Neural cell (in vitro differentiated cells): ENCODE measurements around the gene BNC2.

Experiments used
- EP300 ChIP-seq: fragments of 450-650 bp; conservative IDR thresholded peaks from 2 replicates; pipeline ENCODE4 v1.6.1; 2014; ENCODE audit warnings: antibody characterized with exemption, mild to moderate bottlenecking, moderate library complexity; ENCODE audit not compliant: poor library complexity, severe bottlenecking
- EZH2 ChIP-seq: fragments of 200-600, 300-800 bp; shearing (Covaris generic), sonication (generic); IDR thresholded peaks from 2 replicates; pipeline ENCODE4 v1.6.1; 2014; ENCODE audit warnings: antibody characterized with exemption, low read length, borderline replicate concordance, mild to moderate bottlenecking; ENCODE audit not compliant: insufficient read depth, poor library complexity, severe bottlenecking
- POLR2AphosphoS5 ChIP-seq: IDR thresholded peaks from 2 replicates; pipeline ENCODE4 v1.6.1; 2012
- TAF1 ChIP-seq: IDR thresholded peaks from 2 replicates; pipeline ENCODE4 v1.6.1; 2012; ENCODE audit warnings: low read depth
- TF ChIP-seq, protein P1 (sequence below): fragments of 450-650 bp; IDR thresholded peaks from 2 replicates; pipeline ENCODE4 v1.5.1; 2014; ENCODE audit warnings: antibody characterized with exemption, mild to moderate bottlenecking, moderate library complexity; ENCODE audit not compliant: poor library complexity, severe bottlenecking
- TF ChIP-seq, protein P2 (sequence below): IDR thresholded peaks from 2 replicates; pipeline ENCODE4 v1.6.1; 2012; ENCODE audit warnings: borderline replicate concordance

DNA sequence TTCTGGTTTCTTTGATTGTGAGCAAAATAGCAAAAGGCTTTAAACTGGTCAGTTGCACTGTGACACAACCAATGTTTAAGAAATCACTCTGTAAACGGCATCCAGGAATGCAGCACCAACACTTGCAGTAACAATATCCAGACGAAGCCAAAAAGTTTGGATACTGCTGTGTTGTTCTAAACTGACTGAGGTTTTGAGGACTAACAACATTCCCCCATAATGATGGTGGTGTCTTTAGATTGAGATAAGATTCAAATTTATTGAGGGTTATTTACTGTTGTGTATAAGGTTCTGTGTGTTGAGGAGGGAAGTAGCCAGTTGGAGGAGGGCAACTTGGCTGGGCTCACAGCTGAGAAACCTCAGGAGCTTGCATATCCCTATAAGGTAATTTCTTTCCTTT lies 353.6 kb downstream of the BNC2 start:
- TF ChIP-seq, protein P1, sequence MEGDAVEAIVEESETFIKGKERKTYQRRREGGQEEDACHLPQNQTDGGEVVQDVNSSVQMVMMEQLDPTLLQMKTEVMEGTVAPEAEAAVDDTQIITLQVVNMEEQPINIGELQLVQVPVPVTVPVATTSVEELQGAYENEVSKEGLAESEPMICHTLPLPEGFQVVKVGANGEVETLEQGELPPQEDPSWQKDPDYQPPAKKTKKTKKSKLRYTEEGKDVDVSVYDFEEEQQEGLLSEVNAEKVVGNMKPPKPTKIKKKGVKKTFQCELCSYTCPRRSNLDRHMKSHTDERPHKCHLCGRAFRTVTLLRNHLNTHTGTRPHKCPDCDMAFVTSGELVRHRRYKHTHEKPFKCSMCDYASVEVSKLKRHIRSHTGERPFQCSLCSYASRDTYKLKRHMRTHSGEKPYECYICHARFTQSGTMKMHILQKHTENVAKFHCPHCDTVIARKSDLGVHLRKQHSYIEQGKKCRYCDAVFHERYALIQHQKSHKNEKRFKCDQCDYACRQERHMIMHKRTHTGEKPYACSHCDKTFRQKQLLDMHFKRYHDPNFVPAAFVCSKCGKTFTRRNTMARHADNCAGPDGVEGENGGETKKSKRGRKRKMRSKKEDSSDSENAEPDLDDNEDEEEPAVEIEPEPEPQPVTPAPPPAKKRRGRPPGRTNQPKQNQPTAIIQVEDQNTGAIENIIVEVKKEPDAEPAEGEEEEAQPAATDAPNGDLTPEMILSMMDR: no peak
- TF ChIP-seq EZH2 (no peak), EP300 (no peak), TAF1 (no peak), POLR2AphosphoS5 (no peak)
- TF ChIP-seq, protein P2, sequence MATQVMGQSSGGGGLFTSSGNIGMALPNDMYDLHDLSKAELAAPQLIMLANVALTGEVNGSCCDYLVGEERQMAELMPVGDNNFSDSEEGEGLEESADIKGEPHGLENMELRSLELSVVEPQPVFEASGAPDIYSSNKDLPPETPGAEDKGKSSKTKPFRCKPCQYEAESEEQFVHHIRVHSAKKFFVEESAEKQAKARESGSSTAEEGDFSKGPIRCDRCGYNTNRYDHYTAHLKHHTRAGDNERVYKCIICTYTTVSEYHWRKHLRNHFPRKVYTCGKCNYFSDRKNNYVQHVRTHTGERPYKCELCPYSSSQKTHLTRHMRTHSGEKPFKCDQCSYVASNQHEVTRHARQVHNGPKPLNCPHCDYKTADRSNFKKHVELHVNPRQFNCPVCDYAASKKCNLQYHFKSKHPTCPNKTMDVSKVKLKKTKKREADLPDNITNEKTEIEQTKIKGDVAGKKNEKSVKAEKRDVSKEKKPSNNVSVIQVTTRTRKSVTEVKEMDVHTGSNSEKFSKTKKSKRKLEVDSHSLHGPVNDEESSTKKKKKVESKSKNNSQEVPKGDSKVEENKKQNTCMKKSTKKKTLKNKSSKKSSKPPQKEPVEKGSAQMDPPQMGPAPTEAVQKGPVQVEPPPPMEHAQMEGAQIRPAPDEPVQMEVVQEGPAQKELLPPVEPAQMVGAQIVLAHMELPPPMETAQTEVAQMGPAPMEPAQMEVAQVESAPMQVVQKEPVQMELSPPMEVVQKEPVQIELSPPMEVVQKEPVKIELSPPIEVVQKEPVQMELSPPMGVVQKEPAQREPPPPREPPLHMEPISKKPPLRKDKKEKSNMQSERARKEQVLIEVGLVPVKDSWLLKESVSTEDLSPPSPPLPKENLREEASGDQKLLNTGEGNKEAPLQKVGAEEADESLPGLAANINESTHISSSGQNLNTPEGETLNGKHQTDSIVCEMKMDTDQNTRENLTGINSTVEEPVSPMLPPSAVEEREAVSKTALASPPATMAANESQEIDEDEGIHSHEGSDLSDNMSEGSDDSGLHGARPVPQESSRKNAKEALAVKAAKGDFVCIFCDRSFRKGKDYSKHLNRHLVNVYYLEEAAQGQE: no peak
